Measurements from ENCODE around the gene ALOXE3. TPM values are rescaled to one million over a fixed set of nuclear protein-coding genes. Genes with fewer than 3 reads are reported as not detected.

ALOXE3 gene
- total and polyA plus RNA-seq, 2 of the 8 experiments (the other 6 are each of a cell fraction or from before 2014, with no cell fraction given), result 0.26 TPM; not detected in 1

GRCh38 chr17:8148560-8148959, 30.2 kb upstream of the ALOXE3 start:
- Histone ChIP-seq H3K4ac (replicated peaks; ENCODE audit: insufficient read length, low read depth, low read length) (no peak overlapping the region), H2BK20ac (ENCODE audit: low read length) (no peak overlapping the region), H3K36me3 (ENCODE audit: control insufficient read depth in 2 of 4, insufficient read depth in 4 of 4, low read length in 3 of 4) (peaks cover 13 to 48% (median 32%) of the 10 kb centered on the region in 4 experiments; a peak in 7 of 8 replicates), H3K18ac (ENCODE audit: extremely low read depth, low read length) (no peak overlapping the region), H3K4me3 (ENCODE audit: extremely low read depth in 1 of 4, insufficient read depth in 2 of 4, low read depth in 3 of 4, low read length in 4 of 4) (no peak overlapping the region), H2BK120ac (replicated peaks; ENCODE audit: low read depth, low read length) (no peak overlapping the region), H3K27ac (ENCODE audit: low read depth, low read length) (no peak overlapping the region), H3K14ac (ENCODE audit: insufficient read length) (no peak overlapping the region), H2BK12ac (ENCODE audit: low read depth, low read length) (no peak overlapping the region), H2BK5ac (ENCODE audit: low read depth, low read length) (no peak overlapping the region), H3K23ac (ENCODE audit: insufficient read length) (no peak overlapping the region), H3K79me1 (ENCODE audit: low read depth, low read length) (peaks cover 7% of the 10 kb centered on the region; the same call in 1 of the 2 replicates), H4K20me1 (replicated peaks in 1 of 2; ENCODE audit: control insufficient read depth in 1 of 2, insufficient read depth in 2 of 2, low read length in 2 of 2) (peaks cover 2 to 30% of the 10 kb centered on the region in 2 experiments), H2AK5ac (ENCODE audit: low read depth, low read length) (no peak overlapping the region), H2BK15ac (ENCODE audit: low read length) (no peak overlapping the region), H3K9me3 (ENCODE audit: insufficient read depth in 2 of 2, low read depth in 1 of 2, low read length in 1 of 2) (no peaks in the 10 kb centered on the region), H3K23me2 (ENCODE audit: low read depth, low read length) (peaks cover 11% of the 10 kb centered on the region), H4K5ac (ENCODE audit: insufficient read length, low read depth, low read length) (no peak overlapping the region), H3K9ac (replicated peaks in 1 of 4; ENCODE audit: extremely low read depth in 1 of 4, low read depth in 3 of 4, low read length in 3 of 4) (no peak overlapping the region), H3K27me3 (replicated peaks in 1 of 4; ENCODE audit: control insufficient read depth in 3 of 4, extremely low read depth in 1 of 4, insufficient read depth in 3 of 4, low read length in 3 of 4) (no peaks in the 10 kb centered on the region), H2AFZ (ENCODE audit: low read length) (no peak overlapping the region), H3K79me2 (ENCODE audit: control insufficient read depth in 1 of 2, insufficient read depth in 2 of 2, low read length in 2 of 2) (peaks cover 0 to 5% of the 10 kb centered on the region in 2 experiments; a peak in 1 of 4 replicates), H4K91ac (replicated peaks; ENCODE audit: insufficient read length, low read length) (no peak overlapping the region), H3K4me2 (ENCODE audit: insufficient read depth in 1 of 2, low read depth in 2 of 2, low read length in 2 of 2) (no peak overlapping the region), H4K8ac (ENCODE audit: extremely low read depth, insufficient read depth, low read length) (no peak overlapping the region; the same call in 1 of the 2 replicates), H3K56ac (replicated peaks; ENCODE audit: insufficient read length, low read depth, low read length) (no peak overlapping the region), H3K4me1 (replicated peaks in 1 of 4; ENCODE audit: control insufficient read depth in 3 of 4, insufficient read depth in 4 of 4, low read length in 3 of 4) (peaks cover 5 to 12% (median 8%) of the 10 kb centered on the region in 4 experiments; a peak in 6 of 7 replicates)
- FAIRE-seq (no peak), DNase-seq (ENCODE audit: low read depth in 1 of 2, low spot score in 2 of 2) (no peak)
- ChIA-PET POLR2A (ENCODE audit: partially characterized antibody) (interaction anchor here (3.5 to 6.4 kb wide), 3 partner anchors 7 to 25 kb away, joined by 11 to 62 read pairs (median 33); no protein-coding TSS in a partner anchor), CTCF (ENCODE audit: partially characterized antibody) (interaction anchor here (2.0 to 14.1 kb wide), 2 partner anchors 9 to 11 kb away, joined by 8 to 133 read pairs; partner anchors contain the start of gene VAMP2)
- TF ChIP-seq RAD21 (IDR thresholded peaks at IDR 0.05 in 1 of 2, conservative IDR thresholded peaks at IDR 0.05 in 1 of 2; ENCODE audit: low read depth in 2 of 2, low read length in 2 of 2) (no peak), CBX8 (IDR thresholded peaks at IDR 0.05; ENCODE audit: borderline replicate concordance, low read depth, low read length) (no peak), TEAD4 (IDR thresholded peaks at IDR 0.05; ENCODE audit: low read depth, low read length) (no peak), YY1 (IDR thresholded peaks at IDR 0.05; ENCODE audit: low read depth, low read length) (no peak), CREB1 (IDR thresholded peaks at IDR 0.05) (no peak), KDM5A (IDR thresholded peaks at IDR 0.05; ENCODE audit: low read length) (no peak)
- WGBS, 2 experiments (ENCODE audit: extremely low coverage in 1 of 2, insufficient coverage in 1 of 2, insufficient read length in 1 of 2, insufficient replicate concordance in 2 of 2, low coverage in 1 of 2, low lambda C conversion rate in 2 of 2, missing lambda C conversion rate in 1 of 2), result 93% methylated on average over 12 of the region's 13 CpGs; no CpG with 5 or more reads in 1 of the 2 experiments

Measured in H1 (cell line).